ENCODE data around the gene VAV1. TPM values are rescaled to one million over a fixed set of nuclear protein-coding genes. Genes with fewer than 3 reads are reported as not detected.

Gene VAV1
- total and polyA plus RNA-seq, 2 donors (not counting 3 experiments of a cell fraction or from before 2014, with no cell fraction given) = not detected

GRCh38 chr19:6838062-6838655 lies 65.7 kb downstream of the VAV1 start:
- no peak overlapping the region for H3K4me3 ChIP-seq (replicated peaks in 1 of 3; ENCODE audit: insufficient read depth in 1 of 3, low read depth in 1 of 3, low read length in 3 of 3)
- DNase-seq (ENCODE audit: low read depth, low spot score) (no peak), FAIRE-seq (no peak)
- H3K9ac ChIP-seq (replicated peaks; ENCODE audit: extremely low read depth, insufficient read depth, low read length) = no peak overlapping the region
- no peaks in the 10 kb centered on the region for H4K20me1 ChIP-seq (replicated peaks; ENCODE audit: control insufficient read depth, extremely low read depth, insufficient read depth, low read length)
- H3K9me1 ChIP-seq (replicated peaks; ENCODE audit: control insufficient read depth, extremely low read depth, insufficient read depth, low read length) = no peaks in the 10 kb centered on the region
- ChIA-PET POLR2A (no interaction called here), CTCF (interaction anchor here (1.0 kb wide), 1 partner anchor 11 kb away, joined by 4 read pairs; no protein-coding TSS in a partner anchor)
- H3K9me3 ChIP-seq (replicated peaks; ENCODE audit: control insufficient read depth, insufficient read depth, low read length) = no peaks in the 10 kb centered on the region
- H3K79me2 ChIP-seq (ENCODE audit: control insufficient read depth, insufficient read depth, low read length) = no peaks in the 10 kb centered on the region
- H3K27me3 ChIP-seq (ENCODE audit: control insufficient read depth in 2 of 2, insufficient read depth in 2 of 2, low read length in 2 of 2) = no peaks in the 10 kb centered on the region
- TF ChIP-seq EZH2 (IDR thresholded peaks at IDR 0.05; ENCODE audit: borderline replicate concordance, low read depth, low read length, severe bottlenecking) (no peak), FOS (IDR thresholded peaks at IDR 0.05; ENCODE audit: borderline replicate concordance, insufficient read depth, low read length) (no peak), GATA2 (IDR thresholded peaks at IDR 0.05; ENCODE audit: insufficient read depth, insufficient read length, low read depth, low read length) (no peak), POLR2AphosphoS5 (IDR thresholded peaks at IDR 0.05; ENCODE audit: insufficient read depth, low read depth, low read length) (no peak), JUN (IDR thresholded peaks at IDR 0.05; ENCODE audit: borderline replicate concordance, insufficient read depth, insufficient read length, low read depth) (no peak), POLR2A (IDR thresholded peaks at IDR 0.05; ENCODE audit: low read depth, low read length) (no peak), MAX (IDR thresholded peaks at IDR 0.05; ENCODE audit: insufficient read depth, insufficient read length) (no peak)
- intact Hi-C loops (cut with micrococcal nuclease) = no loop called here
- dilution Hi-C loops (cut with MboI; ENCODE audit: extremely low pct_ligation_motif_present, low sequenced_read_pairs) = no loop called here
- no TSS peak for BruUV-seq (replicated peaks)
- no peaks in the 10 kb centered on the region for H3K4me1 ChIP-seq (ENCODE audit: control insufficient read depth, extremely low read depth, insufficient read depth, low read length)
- no peak overlapping the region for H3K4me2 ChIP-seq (ENCODE audit: insufficient read depth, low read length)
- H3K36me3 ChIP-seq (ENCODE audit: control insufficient read depth in 2 of 2, extremely low read depth in 1 of 2, insufficient read depth in 2 of 2, low read length in 2 of 2) = no peaks in the 10 kb centered on the region
- no peak overlapping the region for H2AFZ ChIP-seq (ENCODE audit: low read depth, low read length)
- H3K27ac ChIP-seq (ENCODE audit: insufficient read depth, low read depth, low read length) = no peak overlapping the region
